Thoracic aorta (tissue), 2 donors: ENCODE results near the gene PCDHAC1. TPM values are rescaled to one million over a fixed set of nuclear protein-coding genes. Genes with fewer than 3 reads are reported as not detected.

Source experiments
- ATAC-seq: fragments of 150-250 bp; one replicate; pipeline ENCODE4 v1.8.0; 2017; ENCODE audit warnings: low read depth; ENCODE audit not compliant: insufficient number of reproducible peaks, low FRiP score
- DNase-seq: peaks from one replicate; pipeline ENCODE4 v3.0.0-alpha.2; 2020; ENCODE audit warnings: low spot score
- H3K27ac ChIP-seq, 2 donors: fragments of 200-600 bp; sonication (generic); 1 replicate in 1 of 2; 2 replicates in 1 of 2; pipeline ENCODE4 v1.5.1; 2016; ENCODE audit warnings: mild to moderate bottlenecking in 2 of 2, moderate library complexity in 2 of 2
- H3K27me3 ChIP-seq: fragments of 200-600 bp; sonication (generic); replicated peaks from 2 replicates; pipeline ENCODE4 v1.6.0; 2016; ENCODE audit warnings: mild to moderate bottlenecking; ENCODE audit not compliant: insufficient read depth
- H3K36me3 ChIP-seq: fragments of 200-600 bp; sonication (generic); one replicate; pipeline ENCODE4 v1.5.1; 2016
- H3K4me1 ChIP-seq, 2 donors: fragments of 200-600 bp; sonication (generic); 1 replicate in 1 of 2; 2 replicates in 1 of 2; pipeline versions ENCODE4 v1.5.1 to v1.6.0; 2016; ENCODE audit warnings: low read depth in 2 of 2, mild to moderate bottlenecking in 1 of 2; ENCODE audit not compliant: control insufficient read depth in 1 of 2
- H3K4me3 ChIP-seq: fragments of 200-600 bp; sonication (generic); 2 replicates; pipeline ENCODE4 v1.5.1; 2016; ENCODE audit warnings: mild to moderate bottlenecking
- H3K9me3 ChIP-seq: fragments of 200-600 bp; sonication (generic); 2 replicates; pipeline ENCODE4 v1.5.1; 2016
- total RNA-seq, 2 donors: library from RNA; depleted of rRNA; stranded (reverse); fragments of >200 nt; gene quantifications; one replicate each; pipeline versions ENCODE4 v1.1.0 to v1.2.3, GENCODE V29; 2016
- TF ChIP-seq, protein P1 (sequence below): fragments of 200-600 bp; sonication (generic); IDR thresholded peaks from one replicate; pipeline ENCODE4 v1.5.1; 2019; ENCODE audit warnings: antibody characterized with exemption

Gene PCDHAC1
- total RNA-seq, 2 donors from 2014 or later, result 0.71 to 1.2 TPM

- H3K4me3 ChIP-seq, result no peak overlapping the region
- H3K27ac ChIP-seq, result no peak overlapping the region
- DNase-seq (no peak), ATAC-seq (no peak)
- H3K36me3 ChIP-seq, result no peaks in the 10 kb centered on the region
- no peaks in the 10 kb centered on the region for H3K4me1 ChIP-seq
- TF ChIP-seq, protein P1, sequence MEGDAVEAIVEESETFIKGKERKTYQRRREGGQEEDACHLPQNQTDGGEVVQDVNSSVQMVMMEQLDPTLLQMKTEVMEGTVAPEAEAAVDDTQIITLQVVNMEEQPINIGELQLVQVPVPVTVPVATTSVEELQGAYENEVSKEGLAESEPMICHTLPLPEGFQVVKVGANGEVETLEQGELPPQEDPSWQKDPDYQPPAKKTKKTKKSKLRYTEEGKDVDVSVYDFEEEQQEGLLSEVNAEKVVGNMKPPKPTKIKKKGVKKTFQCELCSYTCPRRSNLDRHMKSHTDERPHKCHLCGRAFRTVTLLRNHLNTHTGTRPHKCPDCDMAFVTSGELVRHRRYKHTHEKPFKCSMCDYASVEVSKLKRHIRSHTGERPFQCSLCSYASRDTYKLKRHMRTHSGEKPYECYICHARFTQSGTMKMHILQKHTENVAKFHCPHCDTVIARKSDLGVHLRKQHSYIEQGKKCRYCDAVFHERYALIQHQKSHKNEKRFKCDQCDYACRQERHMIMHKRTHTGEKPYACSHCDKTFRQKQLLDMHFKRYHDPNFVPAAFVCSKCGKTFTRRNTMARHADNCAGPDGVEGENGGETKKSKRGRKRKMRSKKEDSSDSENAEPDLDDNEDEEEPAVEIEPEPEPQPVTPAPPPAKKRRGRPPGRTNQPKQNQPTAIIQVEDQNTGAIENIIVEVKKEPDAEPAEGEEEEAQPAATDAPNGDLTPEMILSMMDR, result no peak
- no peaks in the 10 kb centered on the region for H3K27me3 ChIP-seq
- peaks cover 36% of the 10 kb centered on the region for H3K9me3 ChIP-seq
Measured at GRCh38 chr5:140883373-140883772, 42.7 kb upstream of the PCDHAC1 start.

DNA sequence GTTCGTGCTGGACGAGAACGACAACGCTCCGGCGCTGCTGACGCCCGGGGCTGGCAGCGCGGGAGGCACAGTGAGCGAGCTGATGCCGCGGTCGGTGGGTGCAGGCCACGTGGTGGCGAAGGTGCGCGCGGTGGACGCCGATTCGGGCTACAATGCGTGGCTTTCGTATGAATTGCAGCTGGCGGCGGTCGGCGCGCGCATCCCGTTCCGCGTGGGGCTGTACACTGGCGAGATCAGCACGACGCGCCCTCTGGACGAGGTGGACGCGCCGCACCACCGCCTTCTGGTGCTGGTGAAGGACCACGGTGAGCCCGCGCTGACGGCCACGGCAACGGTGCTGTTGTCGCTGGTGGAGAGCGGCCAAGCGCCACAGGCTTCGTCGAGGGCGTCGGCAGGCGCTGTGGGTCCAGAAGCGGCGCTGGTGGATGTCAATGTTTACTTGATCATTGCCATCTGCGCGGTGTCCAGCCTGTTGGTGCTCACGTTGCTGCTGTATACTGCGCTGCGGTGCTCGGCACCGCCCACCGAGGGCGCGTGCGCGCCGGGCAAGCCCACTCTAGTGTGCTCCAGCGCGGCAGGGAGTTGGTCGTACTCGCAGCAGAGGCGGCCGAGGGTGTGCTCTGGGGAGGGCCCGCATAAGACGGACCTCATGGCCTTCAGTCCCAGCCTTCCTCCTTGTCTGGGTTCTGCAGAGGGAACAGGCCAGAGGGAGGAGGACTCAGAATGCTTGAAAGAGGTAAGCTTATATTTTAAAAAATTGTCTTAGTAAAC is 42.0 kb upstream of the PCDHAC1 start:
- Histone ChIP-seq H3K27ac (no peak overlapping the region), H3K27me3 (no peaks in the 10 kb centered on the region), H3K4me1 (no peaks in the 10 kb centered on the region), H3K9me3 (peaks cover 36% of the 10 kb centered on the region), H3K4me3 (no peak overlapping the region), H3K36me3 (no peaks in the 10 kb centered on the region)
- TF ChIP-seq, protein P1, result no peak
- ATAC-seq (no peak), DNase-seq (no peak)

GRCh38 chr5:140916325-140916724 is 9.8 kb upstream of the PCDHAC1 start:
- ATAC-seq, result no peak
- TF ChIP-seq, protein P1, result no peak

DNA sequence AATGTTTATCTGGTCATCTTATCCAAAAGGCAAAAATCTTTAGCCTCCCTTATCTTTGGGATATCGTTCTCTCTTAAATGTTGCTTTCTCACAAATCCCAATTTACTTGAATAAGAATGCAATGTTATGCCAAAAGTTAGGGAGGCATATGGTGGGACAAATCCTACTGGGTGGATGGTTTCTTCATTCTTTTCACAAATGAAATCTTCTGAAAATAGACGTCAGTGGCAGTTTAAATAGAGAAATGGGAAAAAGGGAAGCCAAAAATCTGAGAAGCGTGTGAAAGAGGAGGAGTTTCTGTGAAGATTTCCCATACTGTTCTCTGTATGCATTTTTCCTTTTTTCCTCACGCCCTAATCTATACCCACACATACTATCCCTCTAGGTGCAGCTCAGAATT is 2.5 kb upstream of the PCDHAC1 start:
- H3K9me3 ChIP-seq, result no peaks in the 10 kb centered on the region
- peaks cover 3 to 9% of the 10 kb centered on the region in 2 donors for H3K4me1 ChIP-seq
- H3K36me3 ChIP-seq, result no peaks in the 10 kb centered on the region
- ATAC-seq, result no peak
- TF ChIP-seq, protein P1, result no peak
- H3K4me3 ChIP-seq, result no peak overlapping the region
- no peaks in the 10 kb centered on the region for H3K27me3 ChIP-seq
- no peak for DNase-seq
- H3K27ac ChIP-seq, result no peak overlapping the region

More at GRCh38 chr5:140916325-140916724, 9.8 kb upstream of the PCDHAC1 start:
- no peaks in the 10 kb centered on the region for H3K9me3 ChIP-seq
- H3K36me3 ChIP-seq, result no peaks in the 10 kb centered on the region
- H3K4me1 ChIP-seq, result no peaks in the 10 kb centered on the region
- no peak for DNase-seq
- no peak overlapping the region for H3K27ac ChIP-seq
- no peak overlapping the region for H3K4me3 ChIP-seq
- H3K27me3 ChIP-seq, result no peaks in the 10 kb centered on the region

DNA sequence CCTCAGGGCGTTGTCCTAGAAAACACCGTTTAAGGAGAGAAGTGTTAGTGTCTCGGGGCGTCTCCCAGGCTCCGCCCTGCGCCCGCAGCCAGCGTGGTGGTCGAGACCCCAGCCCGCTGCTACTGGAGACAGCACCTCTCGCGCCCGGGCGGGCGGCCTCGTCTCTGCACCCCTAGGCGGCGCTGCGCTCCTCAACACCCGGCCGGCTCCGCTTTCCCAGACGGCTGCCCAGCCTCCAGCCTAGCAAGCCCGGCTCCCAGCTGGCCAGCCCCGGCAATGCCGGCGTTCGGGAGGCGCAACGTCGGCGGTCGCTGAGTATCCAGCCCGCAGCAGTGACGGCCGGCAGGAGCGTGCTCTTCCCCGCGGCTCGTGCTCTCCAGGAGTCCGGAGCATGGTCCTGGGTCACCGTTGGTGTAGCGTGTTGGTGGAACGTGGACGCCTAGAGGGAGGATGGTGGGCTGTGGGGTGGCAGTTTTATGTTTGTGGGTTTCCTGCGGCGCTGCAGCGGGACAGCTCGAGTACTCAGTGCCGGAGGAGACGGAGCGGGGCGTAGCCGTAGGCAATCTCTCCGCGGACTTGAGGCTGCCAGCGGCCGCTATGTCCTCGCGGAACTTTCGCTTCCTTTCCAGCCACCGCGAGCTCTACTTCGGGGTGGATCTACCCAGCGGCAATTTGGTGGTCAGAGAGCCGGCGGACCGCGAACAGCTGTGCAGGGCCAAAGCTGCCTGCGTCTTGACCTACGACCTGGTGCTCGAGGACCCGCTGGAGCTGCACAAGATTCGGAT is 536 bp downstream of the PCDHAC1 start:
- DNase-seq (no peak), ATAC-seq (no peak)
- H3K4me1 ChIP-seq, result peaks cover 3 to 9% of the 10 kb centered on the region in 2 donors
- H3K36me3 ChIP-seq, result no peaks in the 10 kb centered on the region
- H3K4me3 ChIP-seq, result peak overlapping the region; percentile 76
- no peaks in the 10 kb centered on the region for H3K9me3 ChIP-seq
- no peak overlapping the region for H3K27ac ChIP-seq
- H3K27me3 ChIP-seq, result no peaks in the 10 kb centered on the region
- TF ChIP-seq, protein P1, result peak; percentile 59
